GM23338 (cell line): ENCODE measurements around the gene COA1. TPM values are rescaled to one million over a fixed set of nuclear protein-coding genes. Genes with fewer than 3 reads are reported as not detected.

Experiments used
- ATAC-seq: fragments of 200-7000 bp; cut with Tn5 transposase; 3 replicates; pipeline ENCODE4 v1.9.1; 2020
- DNase-seq: peaks from one replicate; pipeline ENCODE4 v3.0.0-alpha.2; 2015; ENCODE audit warnings: low spot score
- H2AFZ ChIP-seq: fragments of 200-600 bp; sonication (generic); 2 replicates; pipeline ENCODE4 v1.8.0; 2016; ENCODE audit warnings: antibody characterized with exemption, mild to moderate bottlenecking, moderate library complexity
- H3F3A ChIP-seq: fragments of 200-600 bp; sonication (generic); replicated peaks from 2 replicates; pipeline ENCODE4 v1.8.0; 2017; ENCODE audit warnings: antibody characterized with exemption, mixed run types, low read depth
- H3K27ac ChIP-seq: fragments of 200-600 bp; sonication (generic); 2 replicates; pipeline ENCODE4 v1.6.1; 2016; ENCODE audit warnings: low read depth
- H3K27me3 ChIP-seq: fragments of 200-600 bp; sonication (generic); 2 replicates; pipeline ENCODE4 v1.8.0; 2016; ENCODE audit warnings: mild to moderate bottlenecking, mixed run types, moderate library complexity; ENCODE audit not compliant: insufficient read depth
- H3K36me3 ChIP-seq: fragments of 200-600 bp; sonication (generic); 2 replicates; pipeline ENCODE4 v1.8.0; 2016; ENCODE audit warnings: mild to moderate bottlenecking; ENCODE audit not compliant: insufficient read depth
- H3K4me1 ChIP-seq: fragments of 200-600 bp; sonication (generic); 2 replicates; pipeline ENCODE4 v1.8.0; 2016; ENCODE audit warnings: mild to moderate bottlenecking, moderate library complexity; ENCODE audit not compliant: insufficient read depth
- H3K4me2 ChIP-seq: fragments of 200-600 bp; sonication (generic); 2 replicates; pipeline ENCODE4 v1.7.1; 2017; ENCODE audit warnings: mixed run types
- H3K4me3 ChIP-seq: fragments of 200-600 bp; sonication (generic); 2 replicates; pipeline ENCODE4 v1.6.1; 2016; ENCODE audit warnings: mixed run types
- H3K79me2 ChIP-seq: fragments of 200-600 bp; sonication (generic); replicated peaks from 2 replicates; pipeline ENCODE4 v1.8.0; 2017; ENCODE audit warnings: mild to moderate bottlenecking; ENCODE audit not compliant: insufficient read depth
- H3K9me2 ChIP-seq: fragments of 200-600 bp; sonication (generic); 2 replicates; pipeline ENCODE4 v1.8.0; 2017; ENCODE audit not compliant: insufficient read depth
- H4K20me1 ChIP-seq: fragments of 200-600 bp; sonication (generic); replicated peaks from 2 replicates; pipeline ENCODE4 v1.8.0; 2017; ENCODE audit warnings: mild to moderate bottlenecking; ENCODE audit not compliant: insufficient read depth
- H3K27ac Mint-ChIP-seq: 2 replicates; pipeline ENCODE4 v1.8.0; 2020; ENCODE audit warnings: inconsistent platforms, mild to moderate bottlenecking, moderate library complexity, mixed read lengths
- H3K27me3 Mint-ChIP-seq: 3 replicates; pipeline ENCODE4 v1.8.0; 2022; ENCODE audit warnings: low read depth, mild to moderate bottlenecking, moderate library complexity, mixed read lengths, inconsistent platforms; ENCODE audit not compliant: insufficient read depth, poor library complexity
- H3K36me3 Mint-ChIP-seq: 3 replicates; pipeline ENCODE4 v1.8.0; 2021; ENCODE audit warnings: low read depth, mild to moderate bottlenecking, inconsistent platforms, moderate library complexity, mixed read lengths
- H3K4me1 Mint-ChIP-seq: 3 replicates; pipeline ENCODE4 v1.8.0; 2020; ENCODE audit warnings: mild to moderate bottlenecking, inconsistent platforms, mixed read lengths
- H3K4me3 Mint-ChIP-seq: 3 replicates; pipeline ENCODE4 v1.8.0; 2021; ENCODE audit warnings: moderate library complexity, mild to moderate bottlenecking, inconsistent platforms, mixed read lengths
- H3K9me3 Mint-ChIP-seq: 3 replicates; pipeline ENCODE4 v1.8.0; 2020; ENCODE audit warnings: moderate library complexity, mild to moderate bottlenecking, inconsistent platforms, mixed read lengths
- CREB1 ChIP-seq: fragments of 250-450 bp; sonication (Bioruptor Pico); IDR thresholded peaks from 2 replicates; pipeline ENCODE4 v1.5.0; 2020; ENCODE audit warnings: low read depth, mild to moderate bottlenecking, moderate library complexity
- EZH2 ChIP-seq: fragments of 200-600 bp; sonication (generic); IDR thresholded peaks from one replicate; pipeline ENCODE4 v1.8.0; 2017; ENCODE audit warnings: antibody characterized with exemption, mild to moderate bottlenecking, low read depth; ENCODE audit not compliant: unreplicated experiment
- EZH2phosphoT487 ChIP-seq: fragments of 200-600 bp; sonication (generic); IDR thresholded peaks from one replicate; pipeline ENCODE4 v1.8.1; 2018; ENCODE audit warnings: antibody characterized with exemption; ENCODE audit not compliant: unreplicated experiment
- JUNB ChIP-seq: IDR thresholded peaks from one replicate; pipeline ENCODE4 v1.6.1; 2016; ENCODE audit warnings: antibody characterized with exemption; ENCODE audit not compliant: unreplicated experiment
- NANOG ChIP-seq: IDR thresholded peaks from 2 replicates; pipeline ENCODE4 v1.6.1; 2016; ENCODE audit warnings: antibody characterized with exemption, borderline replicate concordance
- POLR2AphosphoS5 ChIP-seq: IDR thresholded peaks from 2 replicates; pipeline ENCODE4 v1.6.1; 2016; ENCODE audit warnings: antibody characterized with exemption, low read depth
- STAT1 ChIP-seq: IDR thresholded peaks from one replicate; pipeline ENCODE4 v1.6.1; 2016; ENCODE audit warnings: antibody characterized with exemption; ENCODE audit not compliant: unreplicated experiment
- ZNF114 ChIP-seq: fragments of 250-450 bp; sonication (Bioruptor Pico); IDR thresholded peaks from 2 replicates; pipeline ENCODE4 v1.5.0; 2020; ENCODE audit warnings: mild to moderate bottlenecking, moderate library complexity
- ZNF331 ChIP-seq: fragments of 250-450 bp; sonication (Bioruptor Pico); IDR thresholded peaks from 2 replicates; pipeline ENCODE4 v1.5.0; 2020; ENCODE audit warnings: low read depth, mild to moderate bottlenecking, moderate library complexity
- polyA plus RNA-seq: library from polyadenylated mRNA; unstranded; fragments of >200 nt; fragmentation: Nextera tagmentation; extraction: Ambion mirVana; gene quantifications from 2 replicates; pipeline ENCODE4 v1.2.1, GENCODE V29; 2016
- total RNA-seq: library from RNA; depleted of rRNA; stranded (reverse); fragments of >200 nt; shearing (Covaris generic); gene quantifications from 2 replicates; pipeline ENCODE4 v1.2.3, GENCODE V29; 2014
- TF ChIP-seq, protein P1 (sequence below): IDR thresholded peaks from one replicate; pipeline ENCODE4 v1.6.1; 2018; ENCODE audit warnings: antibody characterized with exemption; ENCODE audit not compliant: unreplicated experiment
- TF ChIP-seq, protein P2 (sequence below): fragments of 250-450 bp; sonication (Bioruptor Pico); IDR thresholded peaks from 2 replicates; pipeline ENCODE4 v1.5.0; 2020; ENCODE audit warnings: mild to moderate bottlenecking, moderate library complexity
- TF ChIP-seq, protein P3 (sequence below): IDR thresholded peaks from 2 replicates; pipeline ENCODE4 v1.6.1; 2016; ENCODE audit warnings: antibody characterized with exemption
- TF ChIP-seq, protein P4 (sequence below), 2 experiments: fragments of 200-600 bp in 1 of 2; sonication (generic) in 1 of 2; conservative IDR thresholded peaks; 2 replicates each; pipeline versions ENCODE4 v1.5.1 to v1.6.1; 2016 to 2017; ENCODE audit warnings: antibody characterized with exemption in 2 of 2, low read depth in 2 of 2, mild to moderate bottlenecking in 2 of 2, moderate library complexity in 1 of 2

Gene COA1
- total and polyA plus RNA-seq, 2 experiments from 2014 or later = 156 to 158 TPM

DNA sequence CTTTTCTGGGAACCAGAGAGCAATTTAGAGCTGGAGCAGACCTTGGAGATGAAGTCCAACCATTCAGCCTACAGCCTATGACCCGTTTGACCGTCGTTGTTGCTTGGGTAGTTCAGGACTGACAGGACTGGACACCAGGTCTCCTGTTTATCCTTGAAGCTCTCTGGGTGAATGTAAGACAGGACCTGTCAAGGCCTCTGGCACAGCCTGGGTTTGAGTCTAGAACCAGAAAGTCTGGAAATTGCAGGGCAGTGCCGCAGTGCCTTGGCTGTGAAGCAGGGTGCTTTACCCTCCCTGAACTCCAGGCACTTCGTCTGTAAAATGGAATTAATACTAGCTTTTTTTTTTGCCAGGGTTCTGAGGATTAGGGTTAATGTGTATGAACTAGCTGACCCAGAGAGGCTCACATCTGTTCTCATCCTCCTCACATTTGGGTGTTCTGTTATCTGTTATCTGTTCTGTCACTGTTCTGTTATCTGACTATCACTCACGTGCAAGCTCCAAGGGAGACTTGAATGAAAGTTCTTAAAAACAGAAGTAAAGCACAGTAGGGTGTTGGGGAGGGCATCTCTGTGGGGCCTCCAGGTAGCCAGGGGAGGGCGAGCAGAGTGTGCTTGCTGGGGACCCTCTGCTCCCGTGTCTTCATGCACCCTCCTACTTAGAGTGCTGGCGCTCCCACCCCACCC is 39.0 kb upstream of the COA1 start:
- no peak for TF ChIP-seq NANOG
- no peak for TF ChIP-seq STAT1
- no peak for TF ChIP-seq JUNB
- TF ChIP-seq POLR2AphosphoS5 = no peak
- no peak for TF ChIP-seq CREB1 (CRISPR knock-in tag)
- no peak for TF ChIP-seq ZNF331 (CRISPR knock-in tag)
- TF ChIP-seq EZH2 = no peak
- TF ChIP-seq, protein P1, sequence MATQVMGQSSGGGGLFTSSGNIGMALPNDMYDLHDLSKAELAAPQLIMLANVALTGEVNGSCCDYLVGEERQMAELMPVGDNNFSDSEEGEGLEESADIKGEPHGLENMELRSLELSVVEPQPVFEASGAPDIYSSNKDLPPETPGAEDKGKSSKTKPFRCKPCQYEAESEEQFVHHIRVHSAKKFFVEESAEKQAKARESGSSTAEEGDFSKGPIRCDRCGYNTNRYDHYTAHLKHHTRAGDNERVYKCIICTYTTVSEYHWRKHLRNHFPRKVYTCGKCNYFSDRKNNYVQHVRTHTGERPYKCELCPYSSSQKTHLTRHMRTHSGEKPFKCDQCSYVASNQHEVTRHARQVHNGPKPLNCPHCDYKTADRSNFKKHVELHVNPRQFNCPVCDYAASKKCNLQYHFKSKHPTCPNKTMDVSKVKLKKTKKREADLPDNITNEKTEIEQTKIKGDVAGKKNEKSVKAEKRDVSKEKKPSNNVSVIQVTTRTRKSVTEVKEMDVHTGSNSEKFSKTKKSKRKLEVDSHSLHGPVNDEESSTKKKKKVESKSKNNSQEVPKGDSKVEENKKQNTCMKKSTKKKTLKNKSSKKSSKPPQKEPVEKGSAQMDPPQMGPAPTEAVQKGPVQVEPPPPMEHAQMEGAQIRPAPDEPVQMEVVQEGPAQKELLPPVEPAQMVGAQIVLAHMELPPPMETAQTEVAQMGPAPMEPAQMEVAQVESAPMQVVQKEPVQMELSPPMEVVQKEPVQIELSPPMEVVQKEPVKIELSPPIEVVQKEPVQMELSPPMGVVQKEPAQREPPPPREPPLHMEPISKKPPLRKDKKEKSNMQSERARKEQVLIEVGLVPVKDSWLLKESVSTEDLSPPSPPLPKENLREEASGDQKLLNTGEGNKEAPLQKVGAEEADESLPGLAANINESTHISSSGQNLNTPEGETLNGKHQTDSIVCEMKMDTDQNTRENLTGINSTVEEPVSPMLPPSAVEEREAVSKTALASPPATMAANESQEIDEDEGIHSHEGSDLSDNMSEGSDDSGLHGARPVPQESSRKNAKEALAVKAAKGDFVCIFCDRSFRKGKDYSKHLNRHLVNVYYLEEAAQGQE = no peak
- no peak for TF ChIP-seq EZH2phosphoT487
- TF ChIP-seq ZNF114 (CRISPR knock-in tag) = no peak
- TF ChIP-seq, protein P2, sequence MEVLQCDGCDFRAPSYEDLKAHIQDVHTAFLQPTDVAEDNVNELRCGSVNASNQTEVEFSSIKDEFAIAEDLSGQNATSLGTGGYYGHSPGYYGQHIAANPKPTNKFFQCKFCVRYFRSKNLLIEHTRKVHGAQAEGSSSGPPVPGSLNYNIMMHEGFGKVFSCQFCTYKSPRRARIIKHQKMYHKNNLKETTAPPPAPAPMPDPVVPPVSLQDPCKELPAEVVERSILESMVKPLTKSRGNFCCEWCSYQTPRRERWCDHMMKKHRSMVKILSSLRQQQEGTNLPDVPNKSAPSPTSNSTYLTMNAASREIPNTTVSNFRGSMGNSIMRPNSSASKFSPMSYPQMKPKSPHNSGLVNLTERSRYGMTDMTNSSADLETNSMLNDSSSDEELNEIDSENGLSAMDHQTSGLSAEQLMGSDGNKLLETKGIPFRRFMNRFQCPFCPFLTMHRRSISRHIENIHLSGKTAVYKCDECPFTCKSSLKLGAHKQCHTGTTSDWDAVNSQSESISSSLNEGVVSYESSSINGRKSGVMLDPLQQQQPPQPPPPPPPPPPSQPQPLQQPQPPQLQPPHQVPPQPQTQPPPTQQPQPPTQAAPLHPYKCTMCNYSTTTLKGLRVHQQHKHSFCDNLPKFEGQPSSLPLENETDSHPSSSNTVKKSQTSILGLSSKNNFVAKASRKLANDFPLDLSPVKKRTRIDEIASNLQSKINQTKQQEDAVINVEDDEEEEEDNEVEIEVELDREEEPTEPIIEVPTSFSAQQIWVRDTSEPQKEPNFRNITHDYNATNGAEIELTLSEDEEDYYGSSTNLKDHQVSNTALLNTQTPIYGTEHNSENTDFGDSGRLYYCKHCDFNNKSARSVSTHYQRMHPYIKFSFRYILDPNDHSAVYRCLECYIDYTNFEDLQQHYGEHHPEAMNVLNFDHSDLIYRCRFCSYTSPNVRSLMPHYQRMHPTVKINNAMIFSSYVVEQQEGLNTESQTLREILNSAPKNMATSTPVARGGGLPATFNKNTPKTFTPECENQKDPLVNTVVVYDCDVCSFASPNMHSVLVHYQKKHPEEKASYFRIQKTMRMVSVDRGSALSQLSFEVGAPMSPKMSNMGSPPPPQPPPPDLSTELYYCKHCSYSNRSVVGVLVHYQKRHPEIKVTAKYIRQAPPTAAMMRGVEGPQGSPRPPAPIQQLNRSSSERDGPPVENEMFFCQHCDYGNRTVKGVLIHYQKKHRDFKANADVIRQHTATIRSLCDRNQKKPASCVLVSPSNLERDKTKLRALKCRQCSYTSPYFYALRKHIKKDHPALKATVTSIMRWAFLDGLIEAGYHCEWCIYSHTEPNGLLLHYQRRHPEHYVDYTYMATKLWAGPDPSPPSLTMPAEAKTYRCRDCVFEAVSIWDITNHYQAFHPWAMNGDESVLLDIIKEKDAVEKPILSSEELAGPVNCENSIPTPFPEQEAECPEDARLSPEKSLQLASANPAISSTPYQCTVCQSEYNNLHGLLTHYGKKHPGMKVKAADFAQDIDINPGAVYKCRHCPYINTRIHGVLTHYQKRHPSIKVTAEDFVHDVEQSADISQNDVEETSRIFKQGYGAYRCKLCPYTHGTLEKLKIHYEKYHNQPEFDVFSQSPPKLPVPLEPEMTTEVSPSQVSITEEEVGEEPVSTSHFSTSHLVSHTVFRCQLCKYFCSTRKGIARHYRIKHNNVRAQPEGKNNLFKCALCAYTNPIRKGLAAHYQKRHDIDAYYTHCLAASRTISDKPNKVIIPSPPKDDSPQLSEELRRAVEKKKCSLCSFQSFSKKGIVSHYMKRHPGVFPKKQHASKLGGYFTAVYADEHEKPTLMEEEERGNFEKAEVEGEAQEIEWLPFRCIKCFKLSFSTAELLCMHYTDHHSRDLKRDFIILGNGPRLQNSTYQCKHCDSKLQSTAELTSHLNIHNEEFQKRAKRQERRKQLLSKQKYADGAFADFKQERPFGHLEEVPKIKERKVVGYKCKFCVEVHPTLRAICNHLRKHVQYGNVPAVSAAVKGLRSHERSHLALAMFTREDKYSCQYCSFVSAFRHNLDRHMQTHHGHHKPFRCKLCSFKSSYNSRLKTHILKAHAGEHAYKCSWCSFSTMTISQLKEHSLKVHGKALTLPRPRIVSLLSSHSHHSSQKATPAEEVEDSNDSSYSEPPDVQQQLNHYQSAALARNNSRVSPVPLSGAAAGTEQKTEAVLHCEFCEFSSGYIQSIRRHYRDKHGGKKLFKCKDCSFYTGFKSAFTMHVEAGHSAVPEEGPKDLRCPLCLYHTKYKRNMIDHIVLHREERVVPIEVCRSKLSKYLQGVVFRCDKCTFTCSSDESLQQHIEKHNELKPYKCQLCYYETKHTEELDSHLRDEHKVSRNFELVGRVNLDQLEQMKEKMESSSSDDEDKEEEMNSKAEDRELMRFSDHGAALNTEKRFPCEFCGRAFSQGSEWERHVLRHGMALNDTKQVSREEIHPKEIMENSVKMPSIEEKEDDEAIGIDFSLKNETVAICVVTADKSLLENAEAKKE = no peak
- TF ChIP-seq, protein P3, sequence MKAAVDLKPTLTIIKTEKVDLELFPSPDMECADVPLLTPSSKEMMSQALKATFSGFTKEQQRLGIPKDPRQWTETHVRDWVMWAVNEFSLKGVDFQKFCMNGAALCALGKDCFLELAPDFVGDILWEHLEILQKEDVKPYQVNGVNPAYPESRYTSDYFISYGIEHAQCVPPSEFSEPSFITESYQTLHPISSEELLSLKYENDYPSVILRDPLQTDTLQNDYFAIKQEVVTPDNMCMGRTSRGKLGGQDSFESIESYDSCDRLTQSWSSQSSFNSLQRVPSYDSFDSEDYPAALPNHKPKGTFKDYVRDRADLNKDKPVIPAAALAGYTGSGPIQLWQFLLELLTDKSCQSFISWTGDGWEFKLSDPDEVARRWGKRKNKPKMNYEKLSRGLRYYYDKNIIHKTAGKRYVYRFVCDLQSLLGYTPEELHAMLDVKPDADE = no peak
- TF ChIP-seq, protein P4, sequence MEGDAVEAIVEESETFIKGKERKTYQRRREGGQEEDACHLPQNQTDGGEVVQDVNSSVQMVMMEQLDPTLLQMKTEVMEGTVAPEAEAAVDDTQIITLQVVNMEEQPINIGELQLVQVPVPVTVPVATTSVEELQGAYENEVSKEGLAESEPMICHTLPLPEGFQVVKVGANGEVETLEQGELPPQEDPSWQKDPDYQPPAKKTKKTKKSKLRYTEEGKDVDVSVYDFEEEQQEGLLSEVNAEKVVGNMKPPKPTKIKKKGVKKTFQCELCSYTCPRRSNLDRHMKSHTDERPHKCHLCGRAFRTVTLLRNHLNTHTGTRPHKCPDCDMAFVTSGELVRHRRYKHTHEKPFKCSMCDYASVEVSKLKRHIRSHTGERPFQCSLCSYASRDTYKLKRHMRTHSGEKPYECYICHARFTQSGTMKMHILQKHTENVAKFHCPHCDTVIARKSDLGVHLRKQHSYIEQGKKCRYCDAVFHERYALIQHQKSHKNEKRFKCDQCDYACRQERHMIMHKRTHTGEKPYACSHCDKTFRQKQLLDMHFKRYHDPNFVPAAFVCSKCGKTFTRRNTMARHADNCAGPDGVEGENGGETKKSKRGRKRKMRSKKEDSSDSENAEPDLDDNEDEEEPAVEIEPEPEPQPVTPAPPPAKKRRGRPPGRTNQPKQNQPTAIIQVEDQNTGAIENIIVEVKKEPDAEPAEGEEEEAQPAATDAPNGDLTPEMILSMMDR (conservative IDR thresholded peaks at IDR 0.05; ENCODE audit: low read depth in 2 of 2) = no peak
- DNase-seq = no peak
- no peaks in the 10 kb centered on the region for H4K20me1 ChIP-seq

More for the DNA sequence above, 39.0 kb upstream of the COA1 start:
- Histone ChIP-seq H3K36me3 (no peaks in the 10 kb centered on the region), H3K79me2 (no peaks in the 10 kb centered on the region), H3K27ac (no peak overlapping the region), H3K4me2 (no peak overlapping the region), H3F3A (0 out of 2 replicates have a peak, but pooled peaks cover 3% of the 10 kb centered on the region), H3K9me2 (no peaks in the 10 kb centered on the region), H3K4me3 (no peak overlapping the region), H2AFZ (no peak overlapping the region), H3K4me1 (peaks cover 16% of the 10 kb centered on the region), H3K27me3 (no peaks in the 10 kb centered on the region)
- Mint-ChIP-seq H3K36me3 (peaks cover 11% of the 10 kb centered on the region), H3K4me3 (no peak overlapping the region), H3K9me3 (no peaks in the 10 kb centered on the region), H3K27me3 (peaks cover 4% of the 10 kb centered on the region), H3K4me1 (peaks cover 15% of the 10 kb centered on the region), H3K27ac (no peak overlapping the region)
- no peak for ATAC-seq
